22Rv1 (cell line): Measurements from ENCODE around the gene NPHP4.

Experiments
- ZFX ChIP-seq: fragments of 450-650 bp; IDR thresholded peaks from 2 replicates; pipeline ENCODE4 v1.6.1; 2017; ENCODE audit warnings: antibody characterized with exemption, borderline replicate concordance
- TF ChIP-seq, protein P1 (sequence below): fragments of 450-650 bp; IDR thresholded peaks from 2 replicates; pipeline ENCODE4 v1.5.1; 2017; ENCODE audit warnings: mild to moderate bottlenecking

DNA sequence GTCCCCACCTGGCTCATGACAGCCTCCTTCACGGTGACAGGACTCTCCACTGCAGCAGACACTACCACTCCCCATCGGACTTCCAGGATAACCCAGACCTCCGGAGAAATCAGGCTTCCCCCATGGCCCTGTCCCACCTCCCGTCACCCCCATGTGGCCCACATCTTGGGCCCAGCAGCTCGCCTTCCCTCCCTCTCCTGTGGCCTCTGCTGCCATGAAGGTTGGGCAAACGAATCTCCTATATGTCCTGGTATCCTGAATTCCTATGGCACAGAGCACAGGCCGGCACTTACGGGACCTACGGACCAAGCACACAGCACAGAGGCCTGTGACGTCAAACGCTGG is 82.0 kb downstream of the NPHP4 start:
- TF ChIP-seq, protein P1, sequence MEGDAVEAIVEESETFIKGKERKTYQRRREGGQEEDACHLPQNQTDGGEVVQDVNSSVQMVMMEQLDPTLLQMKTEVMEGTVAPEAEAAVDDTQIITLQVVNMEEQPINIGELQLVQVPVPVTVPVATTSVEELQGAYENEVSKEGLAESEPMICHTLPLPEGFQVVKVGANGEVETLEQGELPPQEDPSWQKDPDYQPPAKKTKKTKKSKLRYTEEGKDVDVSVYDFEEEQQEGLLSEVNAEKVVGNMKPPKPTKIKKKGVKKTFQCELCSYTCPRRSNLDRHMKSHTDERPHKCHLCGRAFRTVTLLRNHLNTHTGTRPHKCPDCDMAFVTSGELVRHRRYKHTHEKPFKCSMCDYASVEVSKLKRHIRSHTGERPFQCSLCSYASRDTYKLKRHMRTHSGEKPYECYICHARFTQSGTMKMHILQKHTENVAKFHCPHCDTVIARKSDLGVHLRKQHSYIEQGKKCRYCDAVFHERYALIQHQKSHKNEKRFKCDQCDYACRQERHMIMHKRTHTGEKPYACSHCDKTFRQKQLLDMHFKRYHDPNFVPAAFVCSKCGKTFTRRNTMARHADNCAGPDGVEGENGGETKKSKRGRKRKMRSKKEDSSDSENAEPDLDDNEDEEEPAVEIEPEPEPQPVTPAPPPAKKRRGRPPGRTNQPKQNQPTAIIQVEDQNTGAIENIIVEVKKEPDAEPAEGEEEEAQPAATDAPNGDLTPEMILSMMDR, result no peak
- TF ChIP-seq ZFX, result no peak
